ENCODE results near the gene MAPK14. TPM values are rescaled to one million over a fixed set of nuclear protein-coding genes. Genes with fewer than 3 reads are reported as not detected.
A peak's percentile ranks its signal among the peaks of the same experiment; 100 is the strongest.

Gene MAPK14
- total and polyA plus RNA-seq, 9 of the 15 experiments (the other 6 are each of a cell fraction or from before 2014, with no cell fraction given) = 8.8 to 62.7 (median 35.5) TPM

DNA sequence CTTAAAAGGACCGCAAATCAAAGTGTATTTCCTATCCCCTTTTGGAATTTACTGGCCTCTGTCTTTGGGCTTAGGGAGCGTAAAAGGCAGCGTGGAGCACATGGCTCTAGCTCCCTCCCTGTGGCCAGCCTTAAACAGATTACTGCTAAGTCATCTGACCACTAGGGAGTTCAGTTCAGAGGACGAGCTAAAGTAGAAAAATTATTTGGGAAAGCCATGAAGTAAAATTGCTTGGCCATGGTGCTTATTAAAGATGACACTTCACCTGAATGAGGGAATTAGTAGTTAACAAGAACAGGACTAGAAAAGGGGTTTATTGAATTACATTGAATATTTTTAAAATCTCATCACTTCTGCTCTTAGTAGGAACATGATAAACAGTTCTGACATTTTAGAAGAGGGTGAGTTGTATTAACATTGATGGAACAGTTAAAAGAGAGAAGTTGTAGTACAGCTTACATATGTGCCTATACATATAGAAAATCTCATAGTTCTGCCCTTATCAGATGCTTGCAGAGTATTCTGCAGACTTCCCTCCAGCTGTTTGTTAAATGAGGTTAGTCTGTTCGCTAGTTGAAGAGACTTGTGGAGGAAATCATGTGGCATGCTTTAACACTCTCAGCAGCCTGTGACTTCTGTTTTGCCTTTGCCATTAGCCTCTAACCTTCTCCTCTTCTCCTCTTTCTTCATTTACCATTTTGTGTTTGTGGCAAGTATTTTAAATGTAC is 71.5 kb downstream of the MAPK14 start (continued):
- no peak for TF ChIP-seq CBX8 (IDR thresholded peaks at IDR 0.05; ENCODE audit: borderline replicate concordance, extremely low read depth, low read depth, low read length, poor library complexity, severe bottlenecking)
- TF ChIP-seq ZNF282 (CRISPR knock-in tag; IDR thresholded peaks at IDR 0.05) = no peak
- peak; percentile 89; the same call in 1 of the 2 replicates for TF ChIP-seq L3MBTL2 (IDR thresholded peaks at IDR 0.05)
- no peak for TF ChIP-seq ZNF561 (CRISPR knock-in tag; conservative IDR thresholded peaks at IDR 0.05)
- TF ChIP-seq, protein P1, sequence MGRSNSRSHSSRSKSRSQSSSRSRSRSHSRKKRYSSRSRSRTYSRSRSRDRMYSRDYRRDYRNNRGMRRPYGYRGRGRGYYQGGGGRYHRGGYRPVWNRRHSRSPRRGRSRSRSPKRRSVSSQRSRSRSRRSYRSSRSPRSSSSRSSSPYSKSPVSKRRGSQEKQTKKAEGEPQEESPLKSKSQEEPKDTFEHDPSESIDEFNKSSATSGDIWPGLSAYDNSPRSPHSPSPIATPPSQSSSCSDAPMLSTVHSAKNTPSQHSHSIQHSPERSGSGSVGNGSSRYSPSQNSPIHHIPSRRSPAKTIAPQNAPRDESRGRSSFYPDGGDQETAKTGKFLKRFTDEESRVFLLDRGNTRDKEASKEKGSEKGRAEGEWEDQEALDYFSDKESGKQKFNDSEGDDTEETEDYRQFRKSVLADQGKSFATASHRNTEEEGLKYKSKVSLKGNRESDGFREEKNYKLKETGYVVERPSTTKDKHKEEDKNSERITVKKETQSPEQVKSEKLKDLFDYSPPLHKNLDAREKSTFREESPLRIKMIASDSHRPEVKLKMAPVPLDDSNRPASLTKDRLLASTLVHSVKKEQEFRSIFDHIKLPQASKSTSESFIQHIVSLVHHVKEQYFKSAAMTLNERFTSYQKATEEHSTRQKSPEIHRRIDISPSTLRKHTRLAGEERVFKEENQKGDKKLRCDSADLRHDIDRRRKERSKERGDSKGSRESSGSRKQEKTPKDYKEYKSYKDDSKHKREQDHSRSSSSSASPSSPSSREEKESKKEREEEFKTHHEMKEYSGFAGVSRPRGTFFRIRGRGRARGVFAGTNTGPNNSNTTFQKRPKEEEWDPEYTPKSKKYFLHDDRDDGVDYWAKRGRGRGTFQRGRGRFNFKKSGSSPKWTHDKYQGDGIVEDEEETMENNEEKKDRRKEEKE (IDR thresholded peaks at IDR 0.05; ENCODE audit: borderline replicate concordance in 1 of 2, control insufficient read depth in 1 of 2, low read depth in 2 of 2, low read length in 1 of 2) = no peak
- TF ChIP-seq POLR2AphosphoS5 (IDR thresholded peaks at IDR 0.05; ENCODE audit: control insufficient read depth, insufficient read depth, low read depth, low read length) = peak; percentile 41; the same call in 1 of the 2 replicates
- TF ChIP-seq KDM5B (IDR thresholded peaks at IDR 0.05; ENCODE audit: insufficient replicate concordance, low read depth, low read length) = no peak
- TF ChIP-seq ZNF444 (CRISPR knock-in tag; IDR thresholded peaks at IDR 0.05) = no peak
- TF ChIP-seq, protein P2, sequence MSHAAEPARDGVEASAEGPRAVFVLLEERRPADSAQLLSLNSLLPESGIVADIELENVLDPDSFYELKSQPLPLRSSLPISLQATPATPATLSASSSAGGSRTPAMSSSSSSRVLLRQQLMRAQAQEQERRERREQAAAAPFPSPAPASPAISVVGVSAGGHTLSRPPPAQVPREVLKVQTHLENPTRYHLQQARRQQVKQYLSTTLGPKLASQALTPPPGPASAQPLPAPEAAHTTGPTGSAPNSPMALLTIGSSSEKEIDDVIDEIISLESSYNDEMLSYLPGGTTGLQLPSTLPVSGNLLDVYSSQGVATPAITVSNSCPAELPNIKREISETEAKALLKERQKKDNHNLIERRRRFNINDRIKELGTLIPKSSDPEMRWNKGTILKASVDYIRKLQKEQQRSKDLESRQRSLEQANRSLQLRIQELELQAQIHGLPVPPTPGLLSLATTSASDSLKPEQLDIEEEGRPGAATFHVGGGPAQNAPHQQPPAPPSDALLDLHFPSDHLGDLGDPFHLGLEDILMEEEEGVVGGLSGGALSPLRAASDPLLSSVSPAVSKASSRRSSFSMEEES (CRISPR knock-in tag; IDR thresholded peaks at IDR 0.05) = no peak
- peak; percentile 11; the same call in 1 of the 2 replicates for TF ChIP-seq SOX6 (IDR thresholded peaks at IDR 0.05)
- no peak for TF ChIP-seq RBM14 (IDR thresholded peaks at IDR 0.05; ENCODE audit: borderline replicate concordance, insufficient read depth, low read depth, low read length)
- peak; percentile 70 for TF ChIP-seq EP400 (IDR thresholded peaks at IDR 0.05)
- no peak for TF ChIP-seq ZNF79 (CRISPR knock-in tag; IDR thresholded peaks at IDR 0.05; ENCODE audit: low read depth)
- no peak for TF ChIP-seq MYBL2 (IDR thresholded peaks at IDR 0.05; ENCODE audit: low read depth)
- TF ChIP-seq MYBL2 (CRISPR knock-in tag; IDR thresholded peaks at IDR 0.05; ENCODE audit: borderline replicate concordance) = no peak
- no peak for TF ChIP-seq HMGXB4 (CRISPR knock-in tag; IDR thresholded peaks at IDR 0.05)
- TF ChIP-seq YY1 (IDR thresholded peaks at IDR 0.05; ENCODE audit: borderline replicate concordance in 1 of 3, control insufficient read depth in 1 of 3, extremely low read depth in 1 of 3, insufficient read depth in 3 of 3, insufficient read length in 1 of 3, insufficient replicate concordance in 2 of 3, low read depth in 1 of 3, low read length in 2 of 3) = peak in 1 of 3 experiments; percentile 23
- no peak for TF ChIP-seq JUND (IDR thresholded peaks at IDR 0.05; ENCODE audit: borderline replicate concordance, low read depth, low read length)
- no peak; the same call in 2 of the 3 replicates for TF ChIP-seq JUND (tag; IDR thresholded peaks at IDR 0.05; ENCODE audit: borderline replicate concordance, low read depth, low read length)
